SK-N-SH (cell line): ENCODE measurements around the gene PXK. TPM values are rescaled to one million over a fixed set of nuclear protein-coding genes. Genes with fewer than 3 reads are reported as not detected.

Experiments used
- CTCF ChIA-PET: fragments of 300-600, 350-600 bp; formaldehyde crosslinking; extraction: SDS; loops from one replicate; lab custom pipeline; 2021; lab: Yijun Ruan, JAX
- POLR2A ChIA-PET: fragments of 350-600 bp; sonication (Branson Sonifier 250); formaldehyde crosslinking; extraction: SDS; loops from one replicate; lab custom pipeline; 2020; ENCODE audit warnings: antibody characterized with exemption, inconsistent platforms; lab: Yijun Ruan, JAX
- DNase-seq: peaks from one replicate; pipeline ENCODE4 v3.0.0; 2012
- H2AFZ ChIP-seq: fragments of 200-600 bp; sonication (generic); 2 replicates; pipeline ENCODE4 v1.8.1; 2016; ENCODE audit warnings: antibody characterized with exemption, mild to moderate bottlenecking, low read depth
- H3F3A ChIP-seq: fragments of 200-600 bp; sonication (generic); replicated peaks from 2 replicates; pipeline ENCODE3; 2016; ENCODE audit warnings: antibody characterized with exemption, mild to moderate bottlenecking; ENCODE audit not compliant: insufficient read depth
- H3K27ac ChIP-seq, 2 experiments: fragments of 200-500 bp in 1 of 2; fragments of 200-600 bp in 1 of 2; sonication (Bioruptor generic) in 1 of 2; sonication (generic), shearing (Covaris generic) in 1 of 2; 2 replicates each; pipeline versions ENCODE4 v1.5.1 to v1.6.1; 2014 to 2016; ENCODE audit warnings: low read depth in 2 of 2, inconsistent platforms in 1 of 2, low read length in 1 of 2, mild to moderate bottlenecking in 1 of 2, mixed read lengths in 1 of 2
- H3K27me3 ChIP-seq: fragments of 200-600 bp; sonication (generic), shearing (Covaris generic); 2 replicates; pipeline ENCODE4 v1.6.1; 2016; ENCODE audit warnings: mixed run types; ENCODE audit not compliant: insufficient read depth
- H3K36me3 ChIP-seq, 2 experiments: fragments of 200-500 bp in 1 of 2; fragments of 200-600 bp in 1 of 2; sonication (Bioruptor generic) in 1 of 2; sonication (generic) in 1 of 2; replicated peaks in 1 of 2; 2 replicates each; pipeline versions ENCODE3 to v1.5.1; 2014 to 2016; ENCODE audit warnings: low read length in 1 of 2, mild to moderate bottlenecking in 1 of 2; ENCODE audit not compliant: insufficient read depth in 2 of 2, control insufficient read depth in 1 of 2
- H3K4me1 ChIP-seq, 2 experiments: fragments of 200-500 bp in 1 of 2; fragments of 200-600 bp in 1 of 2; sonication (Bioruptor generic) in 1 of 2; sonication (generic), shearing (Covaris generic) in 1 of 2; 2 replicates each; pipeline versions ENCODE4 v1.5.1 to v1.6.1; 2014 to 2016; ENCODE audit warnings: low read depth in 1 of 2, low read length in 1 of 2, mixed run types in 1 of 2; ENCODE audit not compliant: insufficient read depth in 2 of 2, control insufficient read depth in 1 of 2
- H3K4me2 ChIP-seq: fragments of 200-600 bp; sonication (generic), shearing (Covaris generic); 2 replicates; pipeline ENCODE4 v1.6.1; 2017; ENCODE audit warnings: mixed run types
- H3K4me3 ChIP-seq, 2 experiments: fragments of 200-500 bp in 1 of 2; fragments of 200-600 bp in 1 of 2; sonication (Bioruptor generic) in 1 of 2; sonication (generic), shearing (Covaris generic) in 1 of 2; 2 replicates each; pipeline versions ENCODE4 v1.5.1 to v1.8.1; 2014 to 2016; ENCODE audit warnings: low read depth in 2 of 2, inconsistent platforms in 1 of 2, low read length in 1 of 2, mild to moderate bottlenecking in 1 of 2, mixed read lengths in 1 of 2, moderate library complexity in 1 of 2
- H3K79me2 ChIP-seq: fragments of 200-600 bp; sonication (generic); 2 replicates; pipeline ENCODE4 v1.8.1; 2017; ENCODE audit warnings: mild to moderate bottlenecking; ENCODE audit not compliant: insufficient read depth
- H3K9ac ChIP-seq: fragments of 200-600 bp; sonication (generic); 2 replicates; pipeline ENCODE4 v1.6.1; 2017; ENCODE audit warnings: mixed run types
- H3K9me2 ChIP-seq: fragments of 200-600 bp; sonication (generic); 2 replicates; pipeline ENCODE4 v1.6.1; 2017; ENCODE audit warnings: mixed run types
- H3K9me3 ChIP-seq: fragments of 200-600 bp; sonication (generic); 2 replicates; pipeline ENCODE4 v1.6.1; 2017; ENCODE audit warnings: mixed run types, mild to moderate bottlenecking, moderate library complexity
- H4K20me1 ChIP-seq: fragments of 200-600 bp; sonication (generic); 2 replicates; pipeline ENCODE4 v1.6.1; 2017; ENCODE audit warnings: mild to moderate bottlenecking, mixed run types; ENCODE audit not compliant: insufficient read depth
- CHD2 ChIP-seq: fragments of 150-350 bp; IDR thresholded peaks from 2 replicates; pipeline ENCODE4 v1.6.1; 2018; ENCODE audit warnings: low read length; ENCODE audit not compliant: partially characterized antibody
- CTCF ChIP-seq: fragments of 200-600 bp; sonication (generic); IDR thresholded peaks from 2 replicates; pipeline ENCODE4 v1.6.1; 2017; ENCODE audit warnings: antibody characterized with exemption, mild to moderate bottlenecking, moderate library complexity
- ELF1 ChIP-seq: IDR thresholded peaks from 2 replicates; pipeline ENCODE4 v1.4.0; 2012
- FOSL2 ChIP-seq: IDR thresholded peaks from 2 replicates; pipeline ENCODE4 v1.4.0; 2012; ENCODE audit warnings: low read depth, mild to moderate bottlenecking, moderate library complexity, borderline replicate concordance
- GATA2 ChIP-seq: sonication (generic); formaldehyde crosslinking; IDR thresholded peaks from 2 replicates; pipeline ENCODE4 v1.5.0; 2020; ENCODE audit warnings: mild to moderate bottlenecking, missing genetic modification reagents
- JUND ChIP-seq: IDR thresholded peaks from 2 replicates; pipeline ENCODE4 v1.4.0; 2012
- MEF2A ChIP-seq: IDR thresholded peaks from 2 replicates; pipeline ENCODE4 v1.4.0; 2012; ENCODE audit warnings: low read depth, borderline replicate concordance
- NRF1 ChIP-seq: IDR thresholded peaks from 2 replicates; pipeline ENCODE4 v1.6.1; 2012; ENCODE audit warnings: low read depth, mild to moderate bottlenecking, low read length
- POLR2AphosphoS5 ChIP-seq: IDR thresholded peaks from 2 replicates; pipeline ENCODE4 v1.6.1; 2012; ENCODE audit warnings: low read depth, low read length
- RAD21 ChIP-seq: IDR thresholded peaks from 2 replicates; pipeline ENCODE4 v1.6.1; 2012; ENCODE audit warnings: mild to moderate bottlenecking, low read length
- RCOR1 ChIP-seq: fragments of 150-350 bp; IDR thresholded peaks from 2 replicates; pipeline ENCODE4 v1.6.1; 2017; ENCODE audit warnings: antibody characterized with exemption, low read length
- RFX5 ChIP-seq: IDR thresholded peaks from 2 replicates; pipeline ENCODE4 v1.6.1; 2012; ENCODE audit warnings: mild to moderate bottlenecking, improper control_type of control experiment, low read length
- RXRA ChIP-seq: IDR thresholded peaks from 2 replicates; pipeline ENCODE4 v1.4.0; 2012; ENCODE audit warnings: low read depth, mild to moderate bottlenecking, borderline replicate concordance
- TCF12 ChIP-seq: IDR thresholded peaks from 2 replicates; pipeline ENCODE4 v1.4.0; 2012
- TEAD4 ChIP-seq: IDR thresholded peaks from 2 replicates; pipeline ENCODE4 v1.4.0; 2012; ENCODE audit warnings: mild to moderate bottlenecking, borderline replicate concordance; ENCODE audit not compliant: insufficient read depth
- YY1 ChIP-seq: IDR thresholded peaks from 2 replicates; pipeline ENCODE4 v1.4.0; 2012; ENCODE audit warnings: low read depth, mild to moderate bottlenecking
- WGBS: methylation state at CpG from one replicate; pipeline ENCODE4 v1.1.6; 2017; ENCODE audit warnings: low lambda C conversion rate; 5-methylcytosine and 5-hydroxymethylcytosine counted together
- polyA plus RNA-seq, 3 experiments: library from polyadenylated mRNA; depleted of rRNA; stranded (reverse); fragments of >200 nt; gene quantifications; 2 replicates each; pipeline ENCODE4 v1.2.3, GENCODE V29; 2012
- TF ChIP-seq, protein P1 (sequence below): IDR thresholded peaks from 2 replicates; pipeline ENCODE4 v1.6.1; 2012; ENCODE audit warnings: mild to moderate bottlenecking, low read depth, low read length, moderate library complexity
- TF ChIP-seq, protein P2 (sequence below): IDR thresholded peaks from 2 replicates; pipeline ENCODE4 v1.4.0; 2012; ENCODE audit warnings: low read depth, borderline replicate concordance

PXK gene
- polyA plus RNA-seq, 1 of the 3 experiments (the other 2 are of a cell fraction): 8.4 TPM

DNA sequence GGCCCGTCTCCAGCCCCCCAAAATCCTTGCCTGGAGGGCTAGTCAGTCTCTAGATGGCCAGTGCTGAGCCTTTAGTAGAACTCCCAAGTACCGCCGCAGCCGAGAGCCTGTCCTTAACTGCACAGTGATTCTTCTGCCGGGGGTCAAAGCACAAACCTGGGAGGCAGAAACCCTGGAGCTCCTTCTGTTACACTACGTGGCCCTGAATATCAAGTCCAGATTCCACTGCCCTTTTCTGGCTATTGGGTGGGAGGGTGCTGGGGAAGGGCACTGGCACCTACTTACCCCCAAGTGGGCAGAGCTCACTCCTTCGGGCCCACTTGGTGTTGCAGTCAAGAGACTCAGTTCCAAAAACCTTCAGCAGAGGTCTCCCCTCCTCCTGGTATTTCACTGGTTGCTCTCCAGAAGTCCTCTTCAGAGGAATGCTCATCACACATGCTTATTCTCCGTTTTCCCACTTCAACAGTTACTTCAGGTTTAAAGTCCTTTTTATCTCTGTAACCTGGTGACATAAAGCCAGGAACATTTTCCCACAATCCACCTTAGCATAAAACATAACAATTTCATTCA lies 90.1 kb downstream of the PXK start:
- H3K9ac ChIP-seq: no peak overlapping the region
- H2AFZ ChIP-seq: no peak overlapping the region
- no peak overlapping the region for H3K4me2 ChIP-seq
- H3K27me3 ChIP-seq: no peaks in the 10 kb centered on the region
- no peaks in the 10 kb centered on the region for H3K9me3 ChIP-seq
- no peaks in the 10 kb centered on the region for H3K79me2 ChIP-seq
- ChIA-PET CTCF (interaction anchor here (3.5 kb wide), 1 partner anchor 8 kb away, joined by 17 read pairs; no protein-coding TSS in a partner anchor), POLR2A (interaction anchor here (1.3 kb wide), 1 partner anchor 10 kb away, joined by 3 read pairs; the partner anchor contains the start of gene PDHB)
- WGBS: 90% methylated on average over 2 of the region's 8 CpGs
- H3F3A ChIP-seq: peaks cover 14% of the 10 kb centered on the region
- no peaks in the 10 kb centered on the region for H4K20me1 ChIP-seq
- H3K9me2 ChIP-seq: no peaks in the 10 kb centered on the region
- peaks cover 27 to 38% of the 10 kb centered on the region in 2 experiments for H3K36me3 ChIP-seq
- DNase-seq: no peak
- no peak for TF ChIP-seq FOSL2
- TF ChIP-seq CTCF: no peak
- no peak for TF ChIP-seq CHD2
- no peak for TF ChIP-seq RFX5
- TF ChIP-seq, protein P1, sequence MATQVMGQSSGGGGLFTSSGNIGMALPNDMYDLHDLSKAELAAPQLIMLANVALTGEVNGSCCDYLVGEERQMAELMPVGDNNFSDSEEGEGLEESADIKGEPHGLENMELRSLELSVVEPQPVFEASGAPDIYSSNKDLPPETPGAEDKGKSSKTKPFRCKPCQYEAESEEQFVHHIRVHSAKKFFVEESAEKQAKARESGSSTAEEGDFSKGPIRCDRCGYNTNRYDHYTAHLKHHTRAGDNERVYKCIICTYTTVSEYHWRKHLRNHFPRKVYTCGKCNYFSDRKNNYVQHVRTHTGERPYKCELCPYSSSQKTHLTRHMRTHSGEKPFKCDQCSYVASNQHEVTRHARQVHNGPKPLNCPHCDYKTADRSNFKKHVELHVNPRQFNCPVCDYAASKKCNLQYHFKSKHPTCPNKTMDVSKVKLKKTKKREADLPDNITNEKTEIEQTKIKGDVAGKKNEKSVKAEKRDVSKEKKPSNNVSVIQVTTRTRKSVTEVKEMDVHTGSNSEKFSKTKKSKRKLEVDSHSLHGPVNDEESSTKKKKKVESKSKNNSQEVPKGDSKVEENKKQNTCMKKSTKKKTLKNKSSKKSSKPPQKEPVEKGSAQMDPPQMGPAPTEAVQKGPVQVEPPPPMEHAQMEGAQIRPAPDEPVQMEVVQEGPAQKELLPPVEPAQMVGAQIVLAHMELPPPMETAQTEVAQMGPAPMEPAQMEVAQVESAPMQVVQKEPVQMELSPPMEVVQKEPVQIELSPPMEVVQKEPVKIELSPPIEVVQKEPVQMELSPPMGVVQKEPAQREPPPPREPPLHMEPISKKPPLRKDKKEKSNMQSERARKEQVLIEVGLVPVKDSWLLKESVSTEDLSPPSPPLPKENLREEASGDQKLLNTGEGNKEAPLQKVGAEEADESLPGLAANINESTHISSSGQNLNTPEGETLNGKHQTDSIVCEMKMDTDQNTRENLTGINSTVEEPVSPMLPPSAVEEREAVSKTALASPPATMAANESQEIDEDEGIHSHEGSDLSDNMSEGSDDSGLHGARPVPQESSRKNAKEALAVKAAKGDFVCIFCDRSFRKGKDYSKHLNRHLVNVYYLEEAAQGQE: no peak
- 0 out of 2 replicates have a peak, but pooled peaks have one; percentile 6 for TF ChIP-seq RAD21
- no peak for TF ChIP-seq RXRA
- no peak for TF ChIP-seq MEF2A
- no peak overlapping the region for H3K4me3 ChIP-seq
- no peak overlapping the region for H3K27ac ChIP-seq
- 0 out of 4 replicates have a peak, but pooled peaks cover 0 to 3% of the 10 kb centered on the region in 2 experiments for H3K4me1 ChIP-seq

DNA sequence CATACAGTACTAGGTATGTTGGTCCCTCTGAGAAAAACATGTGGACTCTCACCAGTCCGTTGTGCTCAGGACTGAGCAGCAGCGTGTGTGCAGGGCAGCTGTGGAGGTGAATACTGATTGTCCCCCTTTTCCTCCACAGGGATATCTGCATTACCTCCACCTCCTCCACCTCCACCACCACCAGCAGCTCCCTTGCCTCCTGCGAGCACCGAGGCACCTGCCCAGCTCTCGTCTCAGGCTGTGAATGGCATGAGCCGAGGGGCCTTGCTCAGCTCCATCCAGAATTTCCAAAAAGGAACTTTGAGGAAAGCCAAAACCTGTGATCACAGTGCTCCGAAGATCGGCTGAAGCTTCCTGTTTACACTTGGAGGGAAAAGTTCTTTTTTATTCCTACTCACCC lies 91.9 kb downstream of the PXK start:
- no peaks in the 10 kb centered on the region for H3K9me3 ChIP-seq
- H4K20me1 ChIP-seq: no peaks in the 10 kb centered on the region
- peaks cover 14% of the 10 kb centered on the region for H3F3A ChIP-seq
- no peak for DNase-seq
- 0 out of 4 replicates have a peak, but pooled peaks cover 0 to 3% of the 10 kb centered on the region in 2 experiments for H3K4me1 ChIP-seq
- H3K79me2 ChIP-seq: no peaks in the 10 kb centered on the region
- POLR2A ChIA-PET: no interaction called here
- H2AFZ ChIP-seq: no peak overlapping the region
- no peaks in the 10 kb centered on the region for H3K9me2 ChIP-seq
- no peaks in the 10 kb centered on the region for H3K27me3 ChIP-seq
- CTCF ChIA-PET: interaction anchor here (0.9 to 3.5 kb wide), 6 partner anchors 9 to 203 kb away, joined by 3 to 17 read pairs (median 3); no protein-coding TSS in a partner anchor
- H3K9ac ChIP-seq: no peak overlapping the region
- peaks cover 42 to 55% of the 10 kb centered on the region in 2 experiments for H3K36me3 ChIP-seq
- H3K27ac ChIP-seq: no peak overlapping the region
- WGBS: 93% methylated on average over 8 of the region's 8 CpGs
- no peak overlapping the region for H3K4me3 ChIP-seq
- H3K4me2 ChIP-seq: no peak overlapping the region
- TF ChIP-seq, protein P2, sequence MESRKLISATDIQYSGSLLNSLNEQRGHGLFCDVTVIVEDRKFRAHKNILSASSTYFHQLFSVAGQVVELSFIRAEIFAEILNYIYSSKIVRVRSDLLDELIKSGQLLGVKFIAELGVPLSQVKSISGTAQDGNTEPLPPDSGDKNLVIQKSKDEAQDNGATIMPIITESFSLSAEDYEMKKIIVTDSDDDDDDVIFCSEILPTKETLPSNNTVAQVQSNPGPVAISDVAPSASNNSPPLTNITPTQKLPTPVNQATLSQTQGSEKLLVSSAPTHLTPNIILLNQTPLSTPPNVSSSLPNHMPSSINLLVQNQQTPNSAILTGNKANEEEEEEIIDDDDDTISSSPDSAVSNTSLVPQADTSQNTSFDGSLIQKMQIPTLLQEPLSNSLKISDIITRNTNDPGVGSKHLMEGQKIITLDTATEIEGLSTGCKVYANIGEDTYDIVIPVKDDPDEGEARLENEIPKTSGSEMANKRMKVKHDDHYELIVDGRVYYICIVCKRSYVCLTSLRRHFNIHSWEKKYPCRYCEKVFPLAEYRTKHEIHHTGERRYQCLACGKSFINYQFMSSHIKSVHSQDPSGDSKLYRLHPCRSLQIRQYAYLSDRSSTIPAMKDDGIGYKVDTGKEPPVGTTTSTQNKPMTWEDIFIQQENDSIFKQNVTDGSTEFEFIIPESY: no peak
- TF ChIP-seq POLR2AphosphoS5: no peak
- TF ChIP-seq JUND: no peak
- no peak for TF ChIP-seq CTCF
- TF ChIP-seq CHD2: no peak
- TF ChIP-seq ELF1: no peak
- TF ChIP-seq RCOR1: no peak
- no peak for TF ChIP-seq TCF12
- no peak for TF ChIP-seq TEAD4
- no peak for TF ChIP-seq NRF1
- TF ChIP-seq MEF2A: no peak
- no peak for TF ChIP-seq YY1
- TF ChIP-seq GATA2: no peak
- no peak for TF ChIP-seq FOSL2
